GM21381 (cell line): ENCODE results near the gene LIX1L.

Experiments
- ATAC-seq: cut with Tn5 transposase; IDR thresholded peaks from one replicate; pipeline ENCODE4 v1.9.1; 2021; ENCODE audit warnings: mild to moderate bottlenecking, moderate library complexity; ENCODE audit not compliant: unreplicated experiment

Gene LIX1L

GRCh38 chr1:145957443-145958319 is at the start of gene LIX1L:
TSS of gene LIX1L (minus strand) at chr1:145958017. CDS start at chr1:145957927, 90 bp downstream.
- ATAC-seq: peak; percentile 85

GRCh38 chr1:146001709-146002108 is 43.9 kb upstream of the LIX1L start:
- ATAC-seq: no peak

- no peak for ATAC-seq
Observed at GRCh38 chr1:145999321-146000024, 41.7 kb upstream of the LIX1L start.

DNA sequence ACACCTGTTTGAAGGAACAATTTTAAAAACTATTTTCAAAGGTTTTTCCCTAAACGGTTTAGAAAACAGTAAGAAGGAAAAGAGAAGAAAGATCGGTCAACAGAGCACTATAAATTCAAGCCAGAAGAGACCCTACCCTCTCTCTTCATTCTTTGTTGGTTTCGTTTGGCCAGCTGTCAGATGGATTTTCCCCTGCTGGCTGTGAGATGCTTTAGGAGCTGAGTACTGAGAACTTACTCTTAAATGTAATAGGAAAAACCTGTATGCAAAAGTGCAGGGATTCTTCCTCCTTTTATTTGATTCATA is 39.9 kb upstream of the LIX1L start:
- ATAC-seq: no peak

- peak; percentile 23 for ATAC-seq
Observed at GRCh38 chr1:145997016-145997717, 39.4 kb upstream of the LIX1L start.

DNA sequence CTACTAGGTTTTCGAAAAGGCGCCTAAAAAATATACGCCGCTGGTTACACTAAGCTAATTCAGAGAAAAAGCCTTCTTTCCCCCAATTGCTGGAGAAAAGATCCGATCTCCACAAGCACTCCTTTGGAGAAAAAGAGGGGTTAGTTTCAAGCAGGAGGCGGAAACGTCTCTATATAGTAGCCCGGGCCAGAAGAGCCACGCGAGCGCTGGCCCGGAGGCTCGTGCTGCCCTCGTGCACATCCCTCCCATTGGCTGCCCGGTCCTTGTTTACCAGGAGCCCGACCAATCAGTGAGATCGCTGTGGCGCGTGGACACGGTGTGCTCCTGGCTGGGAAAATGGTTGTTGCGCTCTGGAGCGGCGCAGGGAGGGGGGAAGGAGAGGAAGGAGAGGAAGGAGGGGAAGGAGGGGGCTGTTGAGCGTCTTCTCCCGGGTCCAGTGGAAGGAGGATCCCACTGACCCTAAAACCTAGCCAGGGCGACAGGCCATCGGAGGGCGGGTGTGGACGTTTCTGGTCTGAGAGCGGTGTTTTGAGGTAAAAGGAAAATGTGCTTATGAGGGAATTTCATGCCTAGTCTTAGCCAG is 38.7 kb upstream of the LIX1L start, which contains the start of gene TXNIP:
TXNIP (minus strand) TSS at position 147 of the 583 bp plus-strand sequence. CDS start 313 bp downstream, outside the sequence.
- ATAC-seq: peak; percentile 89

- ATAC-seq: no peak
Observed at GRCh38 chr1:145995964-145996432, 38.2 kb upstream of the LIX1L start.

GRCh38 chr1:145995148-145995881 is 37.5 kb upstream of the LIX1L start:
- no peak for ATAC-seq

GRCh38 chr1:145994391-145995120 is 36.7 kb upstream of the LIX1L start:
- no peak for ATAC-seq

GRCh38 chr1:145993618-145994390 is 36.0 kb upstream of the LIX1L start:
- ATAC-seq: no peak

DNA sequence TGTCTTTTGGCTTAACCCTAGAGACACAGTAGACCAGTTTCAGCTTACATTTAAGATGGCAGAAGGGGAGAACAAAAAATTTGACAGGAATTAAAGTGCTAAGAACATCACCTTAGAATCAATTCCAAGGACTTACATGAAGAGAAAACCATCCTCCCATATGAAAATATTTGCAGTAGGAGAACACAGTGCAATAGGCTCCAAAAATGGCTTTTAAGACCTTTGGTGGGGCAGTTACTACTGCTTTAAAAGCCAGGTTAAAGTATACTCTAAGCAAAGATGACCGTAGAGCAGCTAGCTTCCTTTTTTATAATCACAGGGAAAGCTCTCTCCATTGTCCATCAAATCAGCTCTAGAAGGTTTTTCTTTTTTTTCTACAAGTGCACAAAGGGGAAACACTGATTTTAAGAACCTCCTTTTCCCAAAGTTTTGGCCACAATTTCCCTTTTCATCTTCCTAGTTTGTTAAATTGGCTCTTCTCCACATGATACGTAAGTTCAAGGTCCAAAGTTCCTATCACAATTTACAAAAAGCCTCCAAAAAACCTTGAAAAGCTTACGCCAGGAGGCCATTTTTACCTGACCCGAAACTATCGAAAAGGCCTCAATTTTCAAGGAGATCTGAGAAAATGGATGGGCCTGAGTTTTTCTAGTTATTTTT is 35.3 kb upstream of the LIX1L start:
- ATAC-seq: no peak

- ATAC-seq: no peak
Observed at GRCh38 chr1:145992502-145992936, 34.7 kb upstream of the LIX1L start.

DNA sequence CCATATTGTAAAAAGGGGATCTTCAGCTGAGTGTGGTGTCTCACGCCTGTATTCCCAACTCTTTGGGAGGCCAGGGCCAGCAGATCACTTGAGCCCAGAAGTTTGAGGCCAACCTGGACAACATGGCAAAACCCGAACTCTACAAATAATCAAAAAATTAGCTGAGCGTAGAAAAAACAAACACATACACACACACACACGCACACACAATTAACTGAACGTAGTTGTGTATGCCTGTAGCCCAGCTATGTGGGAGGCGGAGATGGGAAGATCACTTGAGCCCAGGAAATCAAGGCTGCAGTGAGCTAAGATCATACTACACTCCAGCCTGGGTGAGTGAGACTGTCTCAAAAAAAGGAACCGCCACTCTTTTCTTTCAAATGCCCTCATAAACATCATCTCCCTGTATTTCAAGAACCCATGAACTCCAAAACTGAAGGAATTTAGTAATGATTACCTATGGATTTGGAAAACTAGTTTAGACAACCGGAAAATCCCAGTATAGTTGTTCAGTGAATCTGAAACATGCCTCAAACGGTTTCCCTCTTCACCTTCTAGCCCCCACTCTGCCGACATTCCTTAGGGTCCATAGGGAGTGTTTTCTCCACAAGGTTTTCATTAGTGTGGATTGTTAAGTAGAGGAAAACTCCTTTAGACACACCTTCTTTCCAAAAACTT is 34.1 kb upstream of the LIX1L start:
- ATAC-seq: no peak

GRCh38 chr1:145990249-145990855 is 32.5 kb upstream of the LIX1L start:
- ATAC-seq: no peak

GRCh38 chr1:145988773-145989172 is 31.0 kb upstream of the LIX1L start:
- no peak for ATAC-seq

DNA sequence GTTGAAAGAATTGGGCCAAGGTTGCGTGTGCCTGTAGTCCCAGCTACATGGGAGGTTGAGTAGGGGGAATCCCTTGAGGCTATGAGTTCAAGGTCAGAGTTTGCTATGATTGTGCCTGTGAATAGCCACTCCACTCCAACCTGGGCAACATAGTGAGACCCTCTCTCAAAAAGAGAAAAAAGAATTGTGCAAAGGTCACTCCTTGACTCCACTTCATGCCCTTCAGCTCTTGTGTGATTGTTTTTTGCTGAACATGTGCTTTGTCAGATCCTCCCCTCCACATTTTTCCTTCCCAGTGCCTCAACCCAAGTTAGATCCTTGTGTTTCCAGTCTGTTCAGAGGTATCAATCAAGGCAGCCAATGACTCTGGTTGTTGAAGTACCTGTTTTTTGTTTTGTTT is 30.1 kb upstream of the LIX1L start:
- ATAC-seq: no peak

- no peak for ATAC-seq
Observed at GRCh38 chr1:145986551-145986950, 28.7 kb upstream of the LIX1L start.
